ENCODE data around the gene PKP4.

Gene PKP4

GRCh38 chr2:158529379-158530259, 72.9 kb downstream of the PKP4 start:
- Mint-ChIP-seq H3K4me1 (ENCODE audit: low read depth) (no peaks in the 10 kb centered on the region), H3K27me3 (no peaks in the 10 kb centered on the region), H3K36me3 (ENCODE audit: low read depth) (peaks cover 15% of the 10 kb centered on the region), H3K27ac (no peak overlapping the region), H3K4me3 (no peak overlapping the region), H3K9me3 (no peaks in the 10 kb centered on the region)
- DNase-seq, result no peak

GRCh38 chr2:158530829-158531228, 74.1 kb downstream of the PKP4 start:
- Mint-ChIP-seq H3K27me3 (no peaks in the 10 kb centered on the region), H3K4me3 (no peak overlapping the region), H3K27ac (no peak overlapping the region), H3K4me1 (ENCODE audit: low read depth) (no peaks in the 10 kb centered on the region), H3K9me3 (no peaks in the 10 kb centered on the region), H3K36me3 (ENCODE audit: low read depth) (peaks cover 21% of the 10 kb centered on the region)
- no peak for DNase-seq

- no peaks in the 10 kb centered on the region for H3K27me3 Mint-ChIP-seq
- DNase-seq, result no peak
- no peak overlapping the region for H3K4me3 Mint-ChIP-seq
- no peaks in the 10 kb centered on the region for H3K4me1 Mint-ChIP-seq (ENCODE audit: low read depth)
- H3K27ac Mint-ChIP-seq, result no peak overlapping the region
- peaks cover 35% of the 10 kb centered on the region for H3K36me3 Mint-ChIP-seq (ENCODE audit: low read depth)
- no peaks in the 10 kb centered on the region for H3K9me3 Mint-ChIP-seq
These were observed 76.3 kb downstream of the PKP4 start for GRCh38 chr2:158533009-158533408.

- no peak overlapping the region for H3K27ac Mint-ChIP-seq
These were observed 82.6 kb downstream of the PKP4 start for GRCh38 chr2:158539176-158540005.

GRCh38 chr2:158542577-158542976, 85.8 kb downstream of the PKP4 start:
- Mint-ChIP-seq H3K27ac (no peak overlapping the region), H3K36me3 (ENCODE audit: low read depth) (peaks cover 40% of the 10 kb centered on the region), H3K4me3 (no peak overlapping the region), H3K9me3 (no peaks in the 10 kb centered on the region), H3K27me3 (no peaks in the 10 kb centered on the region), H3K4me1 (ENCODE audit: low read depth) (peaks cover 14% of the 10 kb centered on the region)
- no peak for DNase-seq

More at GRCh38 chr2:158539176-158540005, 82.6 kb downstream of the PKP4 start:
- Mint-ChIP-seq H3K4me3 (no peak overlapping the region), H3K27me3 (no peaks in the 10 kb centered on the region), H3K4me1 (ENCODE audit: low read depth) (peaks cover 3% of the 10 kb centered on the region), H3K9me3 (no peaks in the 10 kb centered on the region), H3K36me3 (ENCODE audit: low read depth) (peaks cover 44% of the 10 kb centered on the region)
- DNase-seq, result no peak

- DNase-seq, result no peak
- H3K4me1 Mint-ChIP-seq (ENCODE audit: low read depth), result peaks cover 14% of the 10 kb centered on the region
- no peak overlapping the region for H3K4me3 Mint-ChIP-seq
- no peaks in the 10 kb centered on the region for H3K27me3 Mint-ChIP-seq
- H3K9me3 Mint-ChIP-seq, result no peaks in the 10 kb centered on the region
- H3K36me3 Mint-ChIP-seq (ENCODE audit: low read depth), result peaks cover 50% of the 10 kb centered on the region
- no peak overlapping the region for H3K27ac Mint-ChIP-seq
These were observed 87.2 kb downstream of the PKP4 start for GRCh38 chr2:158543957-158544356.

GRCh38 chr2:158544998-158545397, 88.2 kb downstream of the PKP4 start:
- no peak overlapping the region for H3K27ac Mint-ChIP-seq
- DNase-seq, result no peak
- H3K9me3 Mint-ChIP-seq, result no peaks in the 10 kb centered on the region
- peaks cover 14% of the 10 kb centered on the region for H3K4me1 Mint-ChIP-seq (ENCODE audit: low read depth)
- peaks cover 48% of the 10 kb centered on the region for H3K36me3 Mint-ChIP-seq (ENCODE audit: low read depth)
- H3K4me3 Mint-ChIP-seq, result no peak overlapping the region
- no peaks in the 10 kb centered on the region for H3K27me3 Mint-ChIP-seq

- peaks cover 14% of the 10 kb centered on the region for H3K4me1 Mint-ChIP-seq (ENCODE audit: low read depth)
- no peaks in the 10 kb centered on the region for H3K27me3 Mint-ChIP-seq
- peaks cover 43% of the 10 kb centered on the region for H3K36me3 Mint-ChIP-seq (ENCODE audit: low read depth)
- no peaks in the 10 kb centered on the region for H3K9me3 Mint-ChIP-seq
- H3K27ac Mint-ChIP-seq, result peak overlapping the region; percentile 15
- no peak for DNase-seq
- H3K4me3 Mint-ChIP-seq, result no peak overlapping the region
These were observed 89.8 kb downstream of the PKP4 start for GRCh38 chr2:158546412-158547144.

- no peak for DNase-seq
- H3K27ac Mint-ChIP-seq, result no peak overlapping the region
These were observed 96.5 kb downstream of the PKP4 start for GRCh38 chr2:158553257-158553656.

GRCh38 chr2:158554996-158555395, 98.2 kb downstream of the PKP4 start:
- no peaks in the 10 kb centered on the region for H3K27me3 Mint-ChIP-seq
- DNase-seq, result no peak
- no peaks in the 10 kb centered on the region for H3K4me1 Mint-ChIP-seq (ENCODE audit: low read depth)
- H3K27ac Mint-ChIP-seq, result no peak overlapping the region
- H3K9me3 Mint-ChIP-seq, result no peaks in the 10 kb centered on the region
- H3K36me3 Mint-ChIP-seq (ENCODE audit: low read depth), result peaks cover 4% of the 10 kb centered on the region
- no peak overlapping the region for H3K4me3 Mint-ChIP-seq

More at GRCh38 chr2:158553257-158553656, 96.5 kb downstream of the PKP4 start:
- Mint-ChIP-seq H3K9me3 (no peaks in the 10 kb centered on the region), H3K4me1 (ENCODE audit: low read depth) (no peaks in the 10 kb centered on the region), H3K4me3 (no peak overlapping the region), H3K36me3 (ENCODE audit: low read depth) (peaks cover 14% of the 10 kb centered on the region), H3K27me3 (no peaks in the 10 kb centered on the region)

- DNase-seq, result no peak
- H3K9me3 Mint-ChIP-seq, result no peaks in the 10 kb centered on the region
- H3K4me1 Mint-ChIP-seq (ENCODE audit: low read depth), result no peaks in the 10 kb centered on the region
- no peak overlapping the region for H3K27ac Mint-ChIP-seq
- H3K36me3 Mint-ChIP-seq (ENCODE audit: low read depth), result peaks cover 4% of the 10 kb centered on the region
- H3K4me3 Mint-ChIP-seq, result no peak overlapping the region
- H3K27me3 Mint-ChIP-seq, result no peaks in the 10 kb centered on the region
These were observed 99.4 kb downstream of the PKP4 start for GRCh38 chr2:158556124-158556523.

- Mint-ChIP-seq H3K27ac (no peak overlapping the region), H3K4me1 (ENCODE audit: low read depth) (no peaks in the 10 kb centered on the region), H3K27me3 (no peaks in the 10 kb centered on the region), H3K4me3 (no peak overlapping the region), H3K9me3 (no peaks in the 10 kb centered on the region), H3K36me3 (ENCODE audit: low read depth) (peaks cover 4% of the 10 kb centered on the region)
- no peak for DNase-seq
These were observed 101.0 kb downstream of the PKP4 start for GRCh38 chr2:158557752-158558151.

GRCh38 chr2:158559252-158559651, 102.5 kb downstream of the PKP4 start:
- Mint-ChIP-seq H3K4me1 (ENCODE audit: low read depth) (no peaks in the 10 kb centered on the region), H3K36me3 (ENCODE audit: low read depth) (peaks cover 2% of the 10 kb centered on the region), H3K4me3 (no peak overlapping the region), H3K9me3 (no peaks in the 10 kb centered on the region), H3K27ac (no peak overlapping the region), H3K27me3 (no peaks in the 10 kb centered on the region)
- DNase-seq, result no peak

GRCh38 chr2:158560259-158560658, 103.5 kb downstream of the PKP4 start:
- no peak for DNase-seq
- H3K9me3 Mint-ChIP-seq, result no peaks in the 10 kb centered on the region
- H3K36me3 Mint-ChIP-seq (ENCODE audit: low read depth), result peaks cover 2% of the 10 kb centered on the region
- no peak overlapping the region for H3K4me3 Mint-ChIP-seq
- no peaks in the 10 kb centered on the region for H3K4me1 Mint-ChIP-seq (ENCODE audit: low read depth)
- no peak overlapping the region for H3K27ac Mint-ChIP-seq
- no peaks in the 10 kb centered on the region for H3K27me3 Mint-ChIP-seq

Data from activated T-cell treated with anti-CD3 and anti-CD28 coated beads, Interleukin-2, amount 50 U/mL, for 24 hours (primary cell).